ENCODE measurements around the gene ZNRD2.

ZNRD2 gene

DNA sequence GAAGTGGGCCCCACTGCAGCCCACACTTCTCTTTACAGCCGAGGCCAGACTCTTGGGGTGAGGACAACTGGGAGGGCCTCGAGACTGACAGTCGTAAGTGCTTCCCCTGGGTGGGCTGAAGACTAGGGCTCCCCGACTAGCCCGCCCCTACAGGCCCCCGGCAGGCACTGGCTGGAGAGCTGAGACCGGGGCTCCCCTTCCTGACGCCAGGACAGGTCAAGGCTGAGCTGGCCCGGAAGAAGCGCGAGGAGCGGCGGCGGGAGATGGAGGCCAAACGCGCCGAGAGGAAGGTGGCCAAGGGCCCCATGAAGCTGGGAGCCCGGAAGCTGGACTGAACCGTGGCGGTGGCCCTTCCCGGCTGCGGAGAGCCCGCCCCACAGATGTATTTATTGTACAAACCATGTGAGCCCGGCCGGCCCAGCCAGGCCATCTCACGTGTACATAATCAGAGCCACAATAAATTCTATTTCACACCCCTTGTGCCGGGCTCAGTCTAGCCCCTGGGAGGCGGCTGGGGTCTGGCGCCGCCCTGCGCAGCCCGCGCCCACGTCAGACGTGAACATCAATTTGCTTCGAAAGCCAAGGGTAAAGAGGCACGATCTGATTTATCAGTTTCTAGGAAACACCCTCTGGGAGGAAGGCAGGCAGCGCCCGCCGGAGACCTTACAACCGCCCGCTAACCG lies 31.9 kb upstream of the ZNRD2 start:
- no peak for DNase-seq (ENCODE audit: low read depth)

DNA sequence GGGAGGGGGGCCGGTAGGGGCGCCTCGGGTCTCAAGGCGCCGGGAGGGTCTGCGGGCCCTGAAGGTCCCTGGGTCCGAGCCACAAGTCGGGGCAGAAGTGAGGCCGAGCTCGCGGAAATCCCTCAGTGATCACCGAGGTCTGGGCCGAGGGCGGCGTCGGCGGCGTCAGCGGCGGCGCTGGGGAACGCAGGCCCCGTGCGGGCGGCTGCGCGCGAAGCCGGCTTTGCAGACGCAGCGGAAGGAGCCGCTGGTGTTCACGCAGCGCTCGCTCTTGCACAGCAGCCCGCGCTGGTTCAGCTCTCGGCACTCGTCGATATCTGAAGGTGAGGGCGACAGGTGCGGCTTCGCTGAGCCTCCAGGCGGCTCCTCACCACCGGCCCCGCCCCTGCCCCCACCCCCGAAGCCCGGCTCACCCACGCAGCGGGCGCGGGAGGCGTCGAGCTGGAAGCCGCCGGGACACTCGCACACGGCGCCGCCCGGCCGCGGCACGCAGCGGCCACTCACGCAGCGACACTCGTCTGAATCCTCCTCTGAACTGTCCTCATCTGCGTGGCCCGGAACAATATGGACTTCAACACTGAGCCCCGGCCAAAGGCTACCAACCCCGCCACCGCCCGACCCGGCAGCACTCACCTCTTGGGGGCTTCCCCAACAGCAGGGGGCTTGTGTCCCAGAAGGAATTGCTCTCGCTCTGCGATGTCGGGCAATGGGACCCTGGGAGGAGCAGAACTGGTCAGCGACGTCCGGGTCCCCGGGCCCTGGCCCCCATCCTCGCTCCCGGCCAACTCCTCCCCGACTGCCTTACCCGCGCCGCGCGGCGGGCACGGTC lies 31.1 kb upstream of the ZNRD2 start:
- peak; percentile 32 for DNase-seq (ENCODE audit: low read depth)

DNA sequence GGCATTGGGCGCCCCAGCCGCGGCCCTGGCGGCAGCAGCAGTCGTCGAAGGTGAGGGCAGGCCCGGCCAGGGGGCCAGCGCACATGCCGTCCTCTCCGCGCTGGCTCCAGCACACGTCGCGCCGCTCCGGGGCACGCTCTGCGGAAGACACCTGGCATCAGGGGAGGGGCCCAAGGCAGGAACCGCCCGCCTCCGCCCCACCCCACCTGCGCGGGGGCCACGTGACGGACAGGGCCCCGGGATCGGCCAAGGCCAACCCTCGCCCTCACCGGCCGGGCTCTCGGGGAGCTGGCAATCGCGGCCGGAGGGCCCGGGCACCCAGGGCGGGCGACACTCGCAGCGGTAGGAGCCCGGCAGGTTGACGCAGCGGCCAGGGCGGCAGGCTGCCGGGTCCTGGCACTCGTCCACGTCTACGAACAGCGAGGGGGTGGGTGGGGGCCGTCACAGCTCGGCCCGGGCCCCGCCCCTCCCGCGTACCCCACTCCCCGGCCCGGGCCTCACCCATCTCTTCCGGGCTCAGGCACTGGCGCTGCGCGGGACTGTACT lies 30.5 kb upstream of the ZNRD2 start:
- no peak for DNase-seq (ENCODE audit: low read depth)

DNA sequence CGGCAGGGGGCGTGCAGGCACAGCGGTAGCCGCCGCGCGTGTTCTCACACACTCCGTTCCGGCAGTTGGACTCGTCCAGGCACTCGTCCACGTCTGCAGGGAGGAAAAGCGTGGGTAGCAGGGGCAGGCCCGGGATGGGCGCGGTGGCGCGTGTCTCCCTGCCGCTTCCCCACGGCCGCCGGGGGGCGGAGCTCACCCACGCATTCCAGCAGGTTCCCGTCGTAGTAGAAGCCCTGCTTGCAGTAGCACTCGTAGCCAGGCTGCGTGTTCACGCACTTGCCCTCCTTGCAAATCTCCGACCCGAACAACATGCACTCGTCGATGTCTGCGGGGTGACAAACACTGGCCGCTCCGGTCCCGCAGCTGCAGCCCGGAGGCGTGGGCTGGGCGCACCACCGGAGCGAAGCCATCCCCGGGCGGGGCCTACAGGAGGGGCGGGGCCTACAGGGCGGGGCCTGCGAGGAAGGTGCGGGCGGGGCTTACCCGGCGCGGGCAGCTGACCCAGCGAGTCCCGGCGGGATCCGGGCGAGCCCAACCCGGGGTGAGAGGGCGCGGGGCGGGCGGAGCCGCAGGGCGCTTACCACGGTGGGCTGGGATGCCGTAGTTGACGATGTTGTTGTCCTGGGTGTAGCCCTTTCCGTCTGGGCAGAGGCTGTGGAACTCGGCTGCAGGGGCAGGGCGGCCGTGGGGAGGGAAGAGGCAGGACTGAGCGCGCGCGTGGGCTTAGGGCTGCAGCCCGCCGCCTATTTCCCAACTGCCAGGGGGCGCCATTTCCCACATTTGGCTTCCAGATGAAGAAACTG lies 29.8 kb upstream of the ZNRD2 start:
- peak; percentile 84 for DNase-seq (ENCODE audit: low read depth)

DNA sequence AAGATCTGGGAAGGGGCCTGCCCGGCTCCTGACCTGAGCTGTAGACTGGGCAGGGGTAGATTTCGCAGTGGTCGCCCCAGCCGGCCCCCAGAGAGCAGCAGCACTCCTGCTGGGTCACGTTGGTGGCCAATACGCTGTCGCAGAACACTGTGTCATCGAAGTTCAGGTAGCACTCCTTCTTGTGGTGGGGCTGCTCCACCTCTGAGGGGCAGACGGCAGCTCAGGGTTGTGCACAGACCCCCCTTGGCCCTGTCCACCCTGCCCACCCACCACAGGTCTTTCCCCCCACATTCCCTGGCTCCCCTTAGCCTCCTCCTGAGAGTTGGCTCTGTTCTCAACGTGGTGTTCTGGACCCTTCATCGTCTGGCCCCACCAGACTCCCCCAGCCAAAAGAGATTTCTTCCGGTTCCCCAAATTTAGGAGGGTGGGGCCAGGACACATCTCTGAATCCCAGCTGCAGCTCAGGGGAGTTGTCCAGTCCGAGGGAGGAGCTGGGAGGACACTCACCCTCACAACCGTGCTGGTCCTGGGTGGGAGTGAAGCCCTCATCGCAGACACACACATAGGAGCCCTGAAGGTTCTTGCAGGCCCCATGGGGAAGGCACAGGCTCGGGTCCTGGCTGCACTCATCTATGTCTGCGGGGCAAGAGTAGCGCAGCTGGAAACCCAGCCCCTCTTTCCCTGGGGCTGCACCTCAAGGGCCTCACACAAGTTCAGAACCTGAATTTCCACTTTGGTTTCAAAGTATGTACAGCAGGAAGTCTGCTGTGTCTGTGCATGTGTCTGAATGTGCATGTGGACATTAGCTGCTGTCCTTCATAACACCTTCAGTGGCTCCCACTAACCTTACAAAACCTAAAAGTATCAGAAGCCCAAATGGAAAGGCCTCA lies 28.9 kb upstream of the ZNRD2 start:
- no peak for DNase-seq (ENCODE audit: low read depth)

DNA sequence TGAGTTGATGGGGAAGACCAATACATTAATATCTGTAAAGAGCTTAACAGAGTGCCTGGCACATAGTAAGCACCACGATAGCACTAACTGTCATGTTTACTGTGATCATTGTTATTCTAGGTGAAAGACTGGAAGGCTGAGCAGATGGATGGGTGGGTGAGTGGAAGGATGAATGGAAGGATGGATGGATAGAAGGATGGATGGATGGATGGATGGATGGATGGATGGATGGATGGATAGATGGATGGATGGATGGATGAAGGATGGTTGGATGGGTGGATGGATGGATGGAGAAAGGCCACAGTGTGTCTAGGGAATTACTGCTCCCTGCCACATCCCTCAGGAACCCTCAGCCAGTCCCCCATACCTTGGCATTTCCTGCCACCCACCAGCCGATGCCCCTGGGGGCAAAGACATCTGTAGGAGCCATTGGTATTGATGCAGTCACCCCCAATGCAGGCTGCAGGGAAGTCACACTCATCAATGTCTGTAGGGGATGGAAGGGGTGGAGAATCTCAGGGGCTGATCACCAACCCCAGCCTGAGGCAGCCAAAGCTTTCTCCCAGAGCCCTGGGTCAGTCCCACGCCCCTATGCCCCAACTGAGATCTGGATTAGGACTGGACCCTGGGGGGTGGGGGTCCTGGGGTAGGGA lies 27.4 kb upstream of the ZNRD2 start:
- no peak for DNase-seq (ENCODE audit: low read depth)

DNA sequence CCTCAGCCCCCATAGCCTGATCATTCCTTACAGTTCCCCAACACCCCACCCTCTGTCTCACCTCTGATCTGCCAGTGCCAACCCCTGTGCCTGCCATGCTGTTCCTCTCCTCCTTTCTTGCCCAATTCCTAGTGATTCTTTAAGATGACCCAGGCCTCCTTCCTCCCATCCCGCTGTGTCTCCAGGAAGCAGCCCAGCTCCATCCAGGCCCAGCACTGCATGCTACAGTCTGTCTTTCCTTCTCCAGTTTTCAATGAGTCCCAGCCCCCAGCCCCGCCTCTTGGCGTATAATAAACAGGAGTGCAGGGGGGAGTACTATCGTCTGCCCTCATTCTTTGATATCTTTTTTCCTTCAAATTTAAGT lies 24.4 kb upstream of the ZNRD2 start:
- DNase-seq (ENCODE audit: low read depth) = no peak

DNA sequence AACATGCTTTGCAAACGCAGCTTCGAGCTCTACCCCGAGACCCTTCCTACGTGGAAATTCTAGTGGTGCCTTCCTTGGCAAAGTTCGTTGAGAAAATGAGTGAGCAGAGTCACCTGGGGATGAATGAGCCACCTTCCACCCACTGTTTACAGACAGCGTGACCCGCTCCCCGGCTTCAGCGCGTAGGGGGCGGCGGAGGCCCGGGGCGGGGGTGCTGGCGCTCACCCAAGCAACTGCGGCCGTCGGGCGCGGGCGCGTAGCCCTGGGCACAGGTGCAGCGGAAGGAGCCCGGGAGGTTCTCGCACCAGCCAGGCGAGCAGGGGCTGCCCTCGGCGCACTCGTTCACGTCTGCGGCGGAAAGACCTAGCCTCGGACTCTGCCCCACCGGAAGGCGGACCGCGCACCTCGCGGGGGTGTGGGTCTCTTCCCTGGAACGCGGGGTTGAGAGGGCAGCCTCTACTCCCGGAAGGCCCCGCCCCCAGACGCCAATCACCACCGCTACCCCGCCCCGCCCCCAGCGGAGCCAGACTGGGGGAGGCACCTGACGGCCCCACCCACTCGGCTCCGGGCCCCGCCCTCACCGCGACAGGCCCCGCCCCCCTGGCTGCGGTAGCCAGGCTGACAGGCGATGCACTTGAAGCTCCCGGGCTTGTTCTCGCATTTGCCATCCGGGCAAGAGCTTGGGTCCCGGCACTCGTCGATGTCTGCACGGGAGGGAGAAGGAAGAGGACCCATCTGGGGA lies 23.9 kb upstream of the ZNRD2 start:
- peak; percentile 63 for DNase-seq (ENCODE audit: low read depth)

DNA sequence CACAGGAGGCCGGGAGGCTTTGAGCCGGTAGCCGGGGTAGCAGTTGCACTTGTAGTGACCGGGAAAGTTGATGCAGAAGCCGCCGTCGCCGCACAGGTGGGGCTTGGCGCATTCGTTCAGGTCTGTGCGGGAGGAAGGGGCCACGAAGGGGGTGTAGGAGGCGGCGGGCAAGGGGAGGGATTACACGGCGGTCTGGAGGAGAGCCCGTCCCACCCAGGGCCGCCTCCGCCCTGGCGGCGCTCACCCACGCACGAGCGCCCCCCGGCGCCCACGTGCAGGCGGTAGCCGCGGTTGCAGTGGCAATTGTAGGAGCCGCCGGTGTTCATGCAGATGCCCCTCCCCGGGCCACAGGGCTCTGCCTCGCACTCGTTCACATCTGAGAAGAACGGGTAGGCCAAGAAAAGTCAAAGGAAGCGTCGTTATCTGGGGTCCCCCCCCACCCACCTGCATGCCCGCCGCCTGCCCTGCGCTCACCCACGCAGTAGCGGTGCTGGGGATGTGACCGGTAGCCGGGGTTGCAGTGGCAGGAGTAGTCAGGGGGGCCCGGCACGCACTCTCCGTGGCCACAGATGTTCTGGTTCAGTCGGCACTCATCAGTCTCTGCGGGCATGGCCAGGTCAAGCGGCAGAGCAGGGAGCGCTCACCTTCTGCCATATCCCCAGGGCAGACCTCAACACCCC lies 22.7 kb upstream of the ZNRD2 start:
- DNase-seq (ENCODE audit: low read depth) = no peak

DNA sequence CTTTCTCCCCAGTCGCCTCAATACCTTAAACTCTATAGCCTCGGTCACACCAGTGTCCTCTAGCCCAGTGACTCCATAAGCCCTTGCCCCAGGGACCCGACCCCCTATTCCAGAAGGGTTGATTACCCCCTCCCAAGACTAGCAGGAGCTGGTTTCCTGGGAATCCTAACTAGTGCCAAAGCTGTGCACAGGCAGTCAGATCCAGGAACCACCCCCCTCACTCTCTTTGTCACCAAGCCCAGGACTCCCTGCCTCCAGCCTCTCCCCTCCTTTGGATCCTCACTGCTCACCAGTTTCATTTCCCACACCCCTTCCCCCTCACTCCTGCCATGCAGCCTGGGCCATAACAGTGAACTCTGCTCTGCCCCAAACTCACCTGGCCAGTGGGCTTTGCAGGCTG lies 21.9 kb upstream of the ZNRD2 start:
- no peak for DNase-seq (ENCODE audit: low read depth)

DNA sequence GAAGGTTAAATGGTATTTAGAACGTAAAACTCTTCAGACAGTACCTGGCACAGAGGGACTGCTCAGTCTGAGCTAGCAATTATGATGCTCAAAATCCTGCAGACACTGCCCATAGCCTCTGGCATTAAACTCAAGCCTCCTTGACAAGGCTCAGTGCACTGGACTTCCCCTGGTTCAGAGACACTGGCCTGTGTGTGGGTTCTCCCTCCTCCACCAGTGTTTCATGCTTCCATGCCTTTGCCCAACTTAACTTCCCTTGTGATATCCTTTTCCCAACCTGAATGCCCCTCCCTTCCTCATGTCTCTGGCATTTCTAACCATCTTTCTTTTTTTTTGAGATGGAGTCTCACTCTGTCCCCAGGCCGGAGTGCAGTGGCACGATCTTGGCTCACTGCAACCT lies 21.2 kb upstream of the ZNRD2 start:
- no peak for DNase-seq (ENCODE audit: low read depth)

DNA sequence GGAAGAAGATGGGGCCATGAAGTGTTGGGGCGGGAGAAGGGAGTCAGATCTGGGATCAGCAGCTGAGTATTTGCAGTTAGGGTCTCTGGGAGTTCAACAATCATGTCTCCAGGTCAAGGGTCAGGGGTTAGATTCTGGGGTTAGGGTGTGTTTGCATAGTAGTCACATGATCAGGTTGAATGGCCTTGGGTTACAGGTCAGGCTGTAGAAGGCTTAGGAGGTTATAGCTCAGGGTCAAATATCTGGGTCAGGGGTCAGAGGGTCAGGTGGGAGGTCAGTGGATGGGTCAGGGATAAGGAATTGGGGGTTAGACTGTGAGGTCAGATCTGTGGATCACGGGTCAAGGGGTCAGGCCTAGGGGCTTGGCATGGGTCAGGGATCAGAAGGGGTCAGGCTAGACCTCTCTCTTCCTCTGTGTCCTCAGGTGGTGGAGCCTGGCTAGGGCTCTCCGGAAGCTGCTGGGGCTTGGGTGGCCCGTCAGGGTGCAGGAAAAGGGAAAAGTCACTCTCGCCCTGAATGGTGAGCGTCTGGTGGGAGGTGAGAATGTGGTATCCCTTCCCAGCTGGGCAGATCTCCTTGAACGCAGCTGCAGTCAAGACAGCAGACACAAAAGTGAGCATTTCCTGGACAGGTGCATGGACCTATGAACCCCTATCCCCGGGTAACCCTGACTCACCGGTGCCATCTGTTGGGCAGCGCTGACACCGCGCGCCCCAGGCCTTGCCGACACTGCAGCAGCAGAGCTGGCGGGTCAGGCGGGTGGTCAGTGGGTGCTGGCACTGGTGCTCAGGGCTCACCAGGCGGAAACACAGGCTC lies 18.5 kb upstream of the ZNRD2 start:
- DNase-seq (ENCODE audit: low read depth) = peak; percentile 45

DNA sequence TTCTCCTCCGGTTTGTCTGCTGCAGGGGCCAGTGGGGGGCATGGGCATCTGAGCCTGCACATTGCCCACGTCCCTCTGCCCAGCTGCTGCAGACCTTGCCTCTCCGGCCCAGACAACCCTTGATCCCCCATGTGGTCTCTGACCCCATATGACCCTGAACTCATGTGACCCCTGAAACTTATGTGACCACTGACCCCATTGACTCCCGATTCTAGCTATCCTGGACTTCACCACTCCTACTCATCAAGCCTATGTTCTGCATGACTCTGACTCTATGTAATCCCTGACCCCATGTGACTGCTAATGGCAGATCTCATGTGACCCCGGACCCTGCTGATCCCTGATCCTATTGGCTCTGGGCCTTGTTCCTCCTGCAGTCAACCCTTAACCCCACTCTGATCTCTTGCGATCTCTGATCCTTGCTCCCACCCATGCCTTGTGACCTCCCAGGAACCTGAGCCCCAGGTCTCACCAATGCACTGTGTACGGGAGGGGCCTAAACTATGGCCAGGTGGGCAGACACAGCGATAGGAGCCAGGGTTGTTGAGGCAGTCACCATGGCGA lies 17.8 kb upstream of the ZNRD2 start:
- no peak for DNase-seq (ENCODE audit: low read depth)

DNA sequence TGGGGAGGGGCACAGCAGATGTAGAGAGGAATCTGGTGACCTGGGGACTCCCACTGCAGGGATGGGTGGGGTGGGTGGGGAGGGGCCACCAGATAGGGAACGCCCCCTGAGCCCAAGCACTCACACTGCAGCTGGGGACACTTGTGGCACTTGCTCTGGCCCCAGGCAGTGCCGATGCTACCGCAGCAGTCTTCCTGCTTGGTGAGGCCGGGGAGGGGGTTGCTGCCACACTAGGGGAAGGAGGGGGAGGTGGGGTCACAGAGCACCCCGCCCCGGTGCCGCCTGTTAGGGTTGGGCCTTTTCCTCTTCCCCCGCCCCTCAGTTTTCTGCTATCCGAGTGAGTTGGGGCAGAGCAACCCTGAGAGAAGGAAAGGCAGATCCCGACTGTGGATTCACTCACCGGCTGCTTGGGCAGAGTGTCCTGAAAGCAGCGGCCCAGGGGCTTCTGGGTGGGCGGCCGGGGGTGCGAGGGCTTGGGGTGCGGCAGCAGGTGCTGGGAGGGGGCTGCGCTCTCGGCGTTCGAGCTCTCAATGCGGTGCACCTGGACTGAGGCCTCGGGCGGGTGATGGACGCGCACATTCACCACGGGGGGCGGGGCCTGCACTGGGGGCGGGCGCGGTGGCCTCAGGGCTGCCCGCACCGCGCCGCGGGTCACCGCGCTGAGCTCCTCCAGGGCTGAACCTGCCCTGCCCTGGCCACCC lies 16.8 kb upstream of the ZNRD2 start:
- DNase-seq (ENCODE audit: low read depth) = no peak

DNA sequence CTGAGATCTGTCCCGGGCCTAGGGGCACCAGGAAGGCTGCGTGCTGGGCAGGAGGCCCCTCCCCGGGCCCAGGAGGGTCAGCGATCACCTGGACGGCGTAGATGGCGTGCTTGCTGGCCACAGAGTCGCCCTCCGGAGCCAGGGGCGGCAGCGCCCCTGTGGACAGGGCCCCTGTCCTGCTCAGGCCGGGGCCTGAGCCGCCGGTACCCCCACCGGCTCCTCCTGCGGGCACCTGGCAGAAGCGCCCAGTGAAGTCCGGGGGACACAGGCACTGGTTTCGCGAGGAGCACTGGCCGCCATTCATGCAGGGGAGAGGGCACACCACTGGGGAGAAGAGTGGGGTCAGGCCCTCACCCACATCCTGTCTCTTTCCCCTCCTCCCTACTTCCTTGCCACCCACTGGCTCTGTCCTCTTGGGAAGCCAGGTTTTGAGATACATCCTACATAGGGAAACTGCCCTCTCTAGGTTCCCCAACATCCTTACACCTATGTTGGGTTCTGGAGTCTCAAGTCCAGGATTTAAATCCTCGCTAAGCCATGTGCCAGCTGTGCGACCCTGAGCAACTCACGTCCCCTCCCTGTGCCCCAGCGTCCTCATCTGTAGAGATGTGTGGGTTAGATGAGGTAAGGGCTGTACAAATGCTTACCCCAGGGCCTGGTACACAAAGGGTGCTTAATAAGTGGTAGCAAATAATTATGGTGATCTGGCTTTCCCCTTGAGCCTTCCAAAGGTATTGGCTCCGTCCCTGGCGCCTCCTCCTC lies 16.0 kb upstream of the ZNRD2 start:
- DNase-seq (ENCODE audit: low read depth) = no peak

DNA sequence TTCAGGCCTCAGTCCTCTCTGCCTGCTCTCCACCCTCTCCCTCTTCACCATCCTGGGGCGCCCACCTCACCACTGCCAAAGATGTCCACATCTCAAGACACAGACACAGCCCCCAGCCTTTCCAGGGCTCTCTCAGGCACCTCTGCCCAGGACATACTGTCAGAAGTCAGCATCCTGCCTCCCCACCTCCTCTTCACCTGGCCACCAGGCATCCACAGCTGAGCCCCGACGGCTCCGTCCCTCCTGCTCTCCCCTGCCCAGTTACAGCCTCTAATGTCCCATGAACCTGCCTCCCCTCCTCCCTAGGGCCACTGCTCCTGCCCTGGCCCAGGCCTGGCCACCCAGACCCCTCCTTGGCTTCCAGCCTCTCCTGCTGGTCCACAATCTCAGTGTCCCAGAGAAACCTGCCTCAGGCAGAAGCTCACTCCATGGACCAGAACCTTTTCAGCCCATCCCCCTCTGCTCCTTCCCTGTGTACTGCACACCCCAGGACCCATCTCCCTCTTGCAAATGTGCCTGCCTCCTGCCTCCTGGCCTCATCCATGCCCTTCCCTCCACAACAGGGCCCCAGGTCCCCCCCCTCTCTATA lies 15.3 kb upstream of the ZNRD2 start:
- DNase-seq (ENCODE audit: low read depth) = no peak
